ENCODE data around the gene GPAT2.
"Not testable (repeated sequence)": the region's sequence is repeated elsewhere in the genome, so short reads cannot be mapped to it uniquely, and the experiment has no call there.

GRCh38 chr2:96025755-96026154 lies 9.0 kb downstream of the GPAT2 start:
- not testable (repeated sequence) for TF ChIP-seq EZH2 (IDR thresholded peaks at IDR 0.05); POLR2AphosphoS5 (IDR thresholded peaks at IDR 0.05; ENCODE audit: borderline replicate concordance, low read depth, low read length)

Data from SK-N-MC (cell line).